ENCODE data around the gene MUCL3. TPM values are rescaled to one million over a fixed set of nuclear protein-coding genes. Genes with fewer than 3 reads are reported as not detected.

MUCL3 gene
- total RNA-seq, 2 experiments from 2014 or later: not detected

DNA sequence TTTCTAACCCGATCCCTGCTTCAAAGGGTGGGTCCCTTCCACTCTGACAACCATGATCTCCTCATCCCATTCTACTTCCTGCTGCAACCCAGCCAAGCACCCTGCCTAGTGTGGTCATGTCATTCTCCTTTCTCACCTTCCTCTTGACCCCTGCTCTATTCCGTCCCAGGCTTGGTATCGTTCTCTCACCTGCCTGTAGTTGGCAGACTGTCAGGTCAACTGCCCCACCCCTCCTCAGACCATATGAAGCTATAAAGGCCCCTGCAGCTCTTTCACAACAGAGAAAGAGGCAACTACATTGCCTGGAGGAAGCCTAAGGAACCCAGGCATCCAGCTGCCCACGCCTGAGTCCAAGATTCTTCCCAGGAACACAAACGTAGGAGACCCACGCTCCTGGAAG is 42.7 kb downstream of the MUCL3 start, which contains the start of gene MUC21:
TSS of gene MUC21 (plus strand) at position 280 of the 400 bp plus-strand sequence. CDS start 241 bp downstream, outside the sequence.
- CTCF ChIA-PET: no interaction called here
- TF ChIP-seq, protein P1, sequence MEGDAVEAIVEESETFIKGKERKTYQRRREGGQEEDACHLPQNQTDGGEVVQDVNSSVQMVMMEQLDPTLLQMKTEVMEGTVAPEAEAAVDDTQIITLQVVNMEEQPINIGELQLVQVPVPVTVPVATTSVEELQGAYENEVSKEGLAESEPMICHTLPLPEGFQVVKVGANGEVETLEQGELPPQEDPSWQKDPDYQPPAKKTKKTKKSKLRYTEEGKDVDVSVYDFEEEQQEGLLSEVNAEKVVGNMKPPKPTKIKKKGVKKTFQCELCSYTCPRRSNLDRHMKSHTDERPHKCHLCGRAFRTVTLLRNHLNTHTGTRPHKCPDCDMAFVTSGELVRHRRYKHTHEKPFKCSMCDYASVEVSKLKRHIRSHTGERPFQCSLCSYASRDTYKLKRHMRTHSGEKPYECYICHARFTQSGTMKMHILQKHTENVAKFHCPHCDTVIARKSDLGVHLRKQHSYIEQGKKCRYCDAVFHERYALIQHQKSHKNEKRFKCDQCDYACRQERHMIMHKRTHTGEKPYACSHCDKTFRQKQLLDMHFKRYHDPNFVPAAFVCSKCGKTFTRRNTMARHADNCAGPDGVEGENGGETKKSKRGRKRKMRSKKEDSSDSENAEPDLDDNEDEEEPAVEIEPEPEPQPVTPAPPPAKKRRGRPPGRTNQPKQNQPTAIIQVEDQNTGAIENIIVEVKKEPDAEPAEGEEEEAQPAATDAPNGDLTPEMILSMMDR (IDR thresholded peaks at IDR 0.05): no peak
- Histone ChIP-seq H3K9me3 (ENCODE audit: control insufficient read depth in 1 of 2, insufficient read depth in 1 of 2, low read length in 2 of 2) (no peaks in the 10 kb centered on the region), H3K27me3 (ENCODE audit: control insufficient read depth in 1 of 2, insufficient read depth in 2 of 2, low read length in 2 of 2) (peaks cover 4 to 6% of the 10 kb centered on the region in 2 experiments), H3K27ac (ENCODE audit: low read depth in 1 of 2, low read length in 2 of 2) (no peak within 1 kb of the TSS), H3K4me1 (ENCODE audit: insufficient read depth, low read length) (no peaks in the 10 kb centered on the region), H3K36me3 (ENCODE audit: insufficient read depth, low read length) (no peaks in the 10 kb centered on the region), H3K4me3 (ENCODE audit: low read length) (no peak within 1 kb of the TSS)
- intact Hi-C loops (cut with DNase I, micrococcal nuclease): no loop called here
- DNase-seq (no peak), ATAC-seq (ENCODE audit: poor library complexity) (no peak)
- Mint-ChIP-seq H3K27ac (no peak within 1 kb of the TSS), H3K27me3 (peaks cover 39% of the 10 kb centered on the region), H3K4me3 (no peak within 1 kb of the TSS), H3K9me3 (no peaks in the 10 kb centered on the region), H3K36me3 (ENCODE audit: low read depth) (no peaks in the 10 kb centered on the region), H3K4me1 (ENCODE audit: low read depth) (no peaks in the 10 kb centered on the region)
- POLR2A ChIA-PET: no interaction called here

DNA sequence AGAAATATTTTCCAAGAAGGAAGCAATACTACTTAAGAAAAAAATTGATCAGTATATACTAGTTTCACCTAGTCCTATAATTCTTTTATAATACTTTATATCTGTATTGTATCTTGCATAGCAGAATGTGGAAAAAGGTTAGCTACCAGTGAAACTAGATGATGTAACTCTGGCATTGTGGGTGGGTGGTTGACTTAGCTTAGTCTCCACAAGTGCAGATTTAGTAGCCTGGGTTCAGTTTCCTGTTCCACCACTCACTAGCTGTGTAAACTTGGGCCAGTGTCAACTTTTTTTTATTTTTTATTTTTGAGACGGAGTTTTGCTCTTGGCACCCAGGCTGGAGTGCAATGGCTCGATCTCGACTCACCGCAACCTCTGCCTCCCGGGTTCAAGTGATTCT is 44.7 kb downstream of the MUCL3 start:
- intact Hi-C loops (cut with DNase I, micrococcal nuclease): no loop called here
- H3K9me3 Mint-ChIP-seq: no peaks in the 10 kb centered on the region
- peaks cover 5% of the 10 kb centered on the region for H3K4me1 Mint-ChIP-seq (ENCODE audit: low read depth)
- no peak for DNase-seq
- Histone ChIP-seq H3K4me1 (ENCODE audit: insufficient read depth, low read length) (peaks cover 7% of the 10 kb centered on the region), H3K4me3 (ENCODE audit: low read length) (no peak overlapping the region), H3K27me3 (ENCODE audit: control insufficient read depth in 1 of 2, insufficient read depth in 2 of 2, low read length in 2 of 2) (peaks cover 0 to 4% of the 10 kb centered on the region in 2 experiments), H3K27ac (ENCODE audit: low read depth in 1 of 2, low read length in 2 of 2) (no peak overlapping the region), H3K9me3 (ENCODE audit: control insufficient read depth in 1 of 2, insufficient read depth in 1 of 2, low read length in 2 of 2) (no peaks in the 10 kb centered on the region), H3K36me3 (ENCODE audit: insufficient read depth, low read length) (no peaks in the 10 kb centered on the region)
- CTCF ChIA-PET: no interaction called here
- no peak overlapping the region for H3K4me3 Mint-ChIP-seq
- TF ChIP-seq, protein P1 (IDR thresholded peaks at IDR 0.05): no peak
- POLR2A ChIA-PET: no interaction called here
- no peaks in the 10 kb centered on the region for H3K36me3 Mint-ChIP-seq (ENCODE audit: low read depth)
- no peak for ATAC-seq (ENCODE audit: poor library complexity)
- peaks cover 29% of the 10 kb centered on the region for H3K27me3 Mint-ChIP-seq
- H3K27ac Mint-ChIP-seq: no peak overlapping the region

DNA sequence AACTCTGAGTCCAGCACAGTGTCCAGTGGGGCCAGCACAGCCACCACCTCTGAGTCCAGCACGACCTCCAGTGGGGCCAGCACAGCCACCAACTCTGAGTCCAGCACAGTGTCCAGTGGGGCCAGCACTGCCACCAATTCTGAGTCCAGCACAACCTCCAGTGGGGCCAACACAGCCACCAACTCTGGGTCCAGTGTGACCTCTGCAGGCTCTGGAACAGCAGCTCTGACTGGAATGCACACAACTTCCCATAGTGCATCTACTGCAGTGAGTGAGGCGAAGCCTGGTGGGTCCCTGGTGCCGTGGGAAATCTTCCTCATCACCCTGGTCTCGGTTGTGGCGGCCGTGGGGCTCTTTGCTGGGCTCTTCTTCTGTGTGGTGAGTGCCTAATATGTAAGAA is 46.5 kb downstream of the MUCL3 start:
- no peaks in the 10 kb centered on the region for H3K36me3 ChIP-seq (ENCODE audit: insufficient read depth, low read length)
- H3K27me3 Mint-ChIP-seq: peaks cover 17% of the 10 kb centered on the region
- peaks cover 12% of the 10 kb centered on the region for H3K4me1 ChIP-seq (ENCODE audit: insufficient read depth, low read length)
- TF ChIP-seq, protein P1 (IDR thresholded peaks at IDR 0.05): no peak
- no peak overlapping the region for H3K27ac Mint-ChIP-seq
- ChIA-PET POLR2A (no interaction called here), CTCF (no interaction called here)
- no peaks in the 10 kb centered on the region for H3K9me3 ChIP-seq (ENCODE audit: control insufficient read depth in 1 of 2, insufficient read depth in 1 of 2, low read length in 2 of 2)
- H3K4me3 ChIP-seq (ENCODE audit: low read length): no peak overlapping the region
- H3K27me3 ChIP-seq (ENCODE audit: control insufficient read depth in 1 of 2, insufficient read depth in 2 of 2, low read length in 2 of 2): peaks cover 0 to 4% of the 10 kb centered on the region in 2 experiments
- ATAC-seq (ENCODE audit: poor library complexity) (no peak), DNase-seq (no peak)
- H3K4me1 Mint-ChIP-seq (ENCODE audit: low read depth): peaks cover 10% of the 10 kb centered on the region
- H3K9me3 Mint-ChIP-seq: no peaks in the 10 kb centered on the region
- no peaks in the 10 kb centered on the region for H3K36me3 Mint-ChIP-seq (ENCODE audit: low read depth)
- intact Hi-C loops (cut with DNase I, micrococcal nuclease): no loop called here
- H3K4me3 Mint-ChIP-seq: no peak overlapping the region
- no peak overlapping the region for H3K27ac ChIP-seq (ENCODE audit: low read depth in 1 of 2, low read length in 2 of 2)
